ENCODE data around the gene MAPK4.

Gene MAPK4

DNA sequence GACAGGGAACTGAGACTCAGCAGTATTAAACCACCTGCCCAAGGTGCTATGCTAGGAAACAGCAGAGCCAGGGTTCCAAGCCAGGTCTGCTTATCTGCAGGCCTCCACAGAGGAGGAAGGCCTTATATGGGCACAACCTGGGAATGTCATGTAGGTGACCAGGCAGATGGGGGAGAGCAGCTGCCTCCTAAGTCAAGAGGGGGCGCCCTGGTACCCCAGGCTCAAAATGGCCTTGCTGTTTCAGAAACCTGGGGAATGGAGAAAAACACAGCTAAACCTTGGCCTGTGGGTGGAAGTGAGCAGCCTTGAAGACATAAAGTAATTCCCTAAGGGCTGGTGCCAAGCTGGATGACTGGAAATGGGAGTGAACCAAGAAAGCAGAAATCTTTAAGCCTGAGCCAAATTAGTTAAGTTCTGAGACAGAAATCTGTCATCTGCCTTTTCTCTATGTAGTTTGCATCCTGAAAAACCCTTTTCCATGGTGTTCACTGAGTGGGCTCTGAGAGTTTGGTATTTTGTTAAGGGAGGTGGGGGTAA, 79.1 kb downstream of the MAPK4 start:
- no peaks in the 10 kb centered on the region for H3K9me3 ChIP-seq (ENCODE audit: insufficient read depth, low read depth, low read length)
- 74% methylated on average over 1 of the region's 1 CpG for WGBS
- no peak overlapping the region for H3K27ac ChIP-seq (ENCODE audit: low read depth, low read length)
- H3K36me3 ChIP-seq (ENCODE audit: insufficient read depth, low read length), result no peaks in the 10 kb centered on the region
- peaks cover 3% of the 10 kb centered on the region; the same call in 1 of the 2 replicates for H3K4me1 ChIP-seq (ENCODE audit: insufficient read depth, low read length)
- no peak overlapping the region for H3K9ac ChIP-seq (ENCODE audit: low read depth, low read length)
- no peak overlapping the region for H3K4me3 ChIP-seq (ENCODE audit: low read length)
- no peaks in the 10 kb centered on the region for H3K27me3 ChIP-seq (ENCODE audit: insufficient read depth, low read length)

GRCh38 chr18:50639711-50640110, 79.8 kb downstream of the MAPK4 start:
- WGBS, result 98% methylated on average over 4 of the region's 4 CpGs
- no peak overlapping the region for H3K27ac ChIP-seq (ENCODE audit: low read depth, low read length)
- no peak overlapping the region for H3K9ac ChIP-seq (ENCODE audit: low read depth, low read length)
- H3K9me3 ChIP-seq (ENCODE audit: insufficient read depth, low read depth, low read length), result no peaks in the 10 kb centered on the region
- H3K36me3 ChIP-seq (ENCODE audit: insufficient read depth, low read length), result no peaks in the 10 kb centered on the region
- H3K4me1 ChIP-seq (ENCODE audit: insufficient read depth, low read length), result peaks cover 8% of the 10 kb centered on the region; the same call in 1 of the 2 replicates
- no peaks in the 10 kb centered on the region for H3K27me3 ChIP-seq (ENCODE audit: insufficient read depth, low read length)
- H3K4me3 ChIP-seq (ENCODE audit: low read length), result no peak overlapping the region

DNA sequence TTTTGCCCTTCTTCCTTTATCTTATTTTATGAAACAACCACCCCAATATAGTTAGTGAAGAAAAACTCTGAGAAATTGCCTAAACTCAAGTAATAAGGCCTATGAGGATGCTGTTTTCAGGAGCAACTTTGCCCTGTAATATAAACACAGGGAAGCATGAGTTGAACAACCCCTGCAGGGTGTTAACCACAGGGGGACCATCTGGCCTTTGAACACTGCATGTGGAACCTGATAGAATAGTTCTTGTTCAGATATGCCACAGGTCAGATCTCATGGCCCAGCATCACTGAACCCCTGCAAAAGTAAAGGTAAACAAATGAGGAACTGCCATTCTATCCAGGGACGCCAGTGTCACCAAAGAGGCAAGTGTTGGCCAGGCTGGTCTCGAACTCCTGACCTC, 82.6 kb downstream of the MAPK4 start:
- no peaks in the 10 kb centered on the region for H3K27me3 ChIP-seq (ENCODE audit: insufficient read depth, low read length)
- 89% methylated on average over 2 of the region's 2 CpGs for WGBS
- no peak overlapping the region for H3K27ac ChIP-seq (ENCODE audit: low read depth, low read length)

GRCh38 chr18:50644146-50644545, 84.3 kb downstream of the MAPK4 start:
- no peak overlapping the region for H3K9ac ChIP-seq (ENCODE audit: low read depth, low read length)
- 93% methylated on average over 1 of the region's 1 CpG for WGBS
- peaks cover 5% of the 10 kb centered on the region; the same call in 1 of the 2 replicates for H3K4me1 ChIP-seq (ENCODE audit: insufficient read depth, low read length)
- H3K4me3 ChIP-seq (ENCODE audit: low read length), result no peak overlapping the region
- H3K36me3 ChIP-seq (ENCODE audit: insufficient read depth, low read length), result no peaks in the 10 kb centered on the region
- H3K27me3 ChIP-seq (ENCODE audit: insufficient read depth, low read length), result no peaks in the 10 kb centered on the region
- no peaks in the 10 kb centered on the region for H3K9me3 ChIP-seq (ENCODE audit: insufficient read depth, low read depth, low read length)
- no peak overlapping the region for H3K27ac ChIP-seq (ENCODE audit: low read depth, low read length)

More for the DNA sequence above, 82.6 kb downstream of the MAPK4 start:
- no peaks in the 10 kb centered on the region for H3K36me3 ChIP-seq (ENCODE audit: insufficient read depth, low read length)
- no peak overlapping the region for H3K9ac ChIP-seq (ENCODE audit: low read depth, low read length)
- no peak overlapping the region for H3K4me3 ChIP-seq (ENCODE audit: low read length)
- no peaks in the 10 kb centered on the region for H3K9me3 ChIP-seq (ENCODE audit: insufficient read depth, low read depth, low read length)
- peaks cover 8% of the 10 kb centered on the region; the same call in 1 of the 2 replicates for H3K4me1 ChIP-seq (ENCODE audit: insufficient read depth, low read length)

DNA sequence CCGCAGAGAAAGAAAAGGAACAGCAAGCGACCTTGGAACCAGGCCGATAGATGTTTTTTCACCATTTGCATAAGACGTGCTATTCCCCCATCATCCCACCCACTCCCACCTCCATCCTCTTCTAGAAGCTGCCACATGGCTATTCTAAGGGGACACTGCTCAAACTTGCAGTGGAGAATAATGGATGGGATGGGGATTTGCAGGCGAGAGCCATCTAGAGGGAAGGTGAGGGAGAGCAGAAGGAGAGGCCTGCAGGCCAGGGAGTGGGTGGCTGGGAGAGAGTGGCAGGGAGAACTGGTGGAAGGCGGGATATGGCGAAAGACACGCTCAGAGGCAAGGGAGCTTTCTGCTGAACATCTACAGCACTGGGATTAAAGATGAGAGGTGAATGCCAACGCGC, 84.9 kb downstream of the MAPK4 start:
- Histone ChIP-seq H3K4me1 (ENCODE audit: insufficient read depth, low read length) (peaks cover 5% of the 10 kb centered on the region; the same call in 1 of the 2 replicates), H3K9me3 (ENCODE audit: insufficient read depth, low read depth, low read length) (no peaks in the 10 kb centered on the region), H3K4me3 (ENCODE audit: low read length) (no peak overlapping the region), H3K27ac (ENCODE audit: low read depth, low read length) (no peak overlapping the region), H3K27me3 (ENCODE audit: insufficient read depth, low read length) (no peaks in the 10 kb centered on the region), H3K36me3 (ENCODE audit: insufficient read depth, low read length) (no peaks in the 10 kb centered on the region), H3K9ac (ENCODE audit: low read depth, low read length) (no peak overlapping the region)
- 58% methylated on average over 10 of the region's 10 CpGs for WGBS

- Histone ChIP-seq H3K36me3 (ENCODE audit: insufficient read depth, low read length) (no peaks in the 10 kb centered on the region), H3K27ac (ENCODE audit: low read depth, low read length) (no peak overlapping the region), H3K4me1 (ENCODE audit: insufficient read depth, low read length) (peaks cover 5% of the 10 kb centered on the region; the same call in 1 of the 2 replicates), H3K9me3 (ENCODE audit: insufficient read depth, low read depth, low read length) (no peaks in the 10 kb centered on the region), H3K4me3 (ENCODE audit: low read length) (no peak overlapping the region), H3K9ac (ENCODE audit: low read depth, low read length) (no peak overlapping the region), H3K27me3 (ENCODE audit: insufficient read depth, low read length) (no peaks in the 10 kb centered on the region)
- WGBS, result 85% methylated on average over 7 of the region's 7 CpGs
Observed at GRCh38 chr18:50647237-50647636, 87.3 kb downstream of the MAPK4 start.

- H3K27ac ChIP-seq (ENCODE audit: low read depth, low read length), result no peak overlapping the region
- H3K36me3 ChIP-seq (ENCODE audit: insufficient read depth, low read length), result no peaks in the 10 kb centered on the region
- peaks cover 5% of the 10 kb centered on the region; the same call in 1 of the 2 replicates for H3K4me1 ChIP-seq (ENCODE audit: insufficient read depth, low read length)
Observed at GRCh38 chr18:50647792-50648191, 87.9 kb downstream of the MAPK4 start.

GRCh38 chr18:50649821-50650220, 89.9 kb downstream of the MAPK4 start:
- Histone ChIP-seq H3K36me3 (ENCODE audit: insufficient read depth, low read length) (no peaks in the 10 kb centered on the region), H3K27me3 (ENCODE audit: insufficient read depth, low read length) (no peaks in the 10 kb centered on the region), H3K9ac (ENCODE audit: low read depth, low read length) (no peak overlapping the region), H3K4me3 (ENCODE audit: low read length) (no peak overlapping the region), H3K27ac (ENCODE audit: low read depth, low read length) (no peak overlapping the region), H3K4me1 (ENCODE audit: insufficient read depth, low read length) (0 out of 2 replicates have a peak, but pooled peaks cover under 1% of the 10 kb centered on the region), H3K9me3 (ENCODE audit: insufficient read depth, low read depth, low read length) (no peaks in the 10 kb centered on the region)
- 96% methylated on average over 4 of the region's 4 CpGs for WGBS

More at GRCh38 chr18:50647792-50648191, 87.9 kb downstream of the MAPK4 start:
- Histone ChIP-seq H3K9me3 (ENCODE audit: insufficient read depth, low read depth, low read length) (no peaks in the 10 kb centered on the region), H3K27me3 (ENCODE audit: insufficient read depth, low read length) (no peaks in the 10 kb centered on the region), H3K9ac (ENCODE audit: low read depth, low read length) (no peak overlapping the region), H3K4me3 (ENCODE audit: low read length) (no peak overlapping the region)

GRCh38 chr18:50651334-50651733, 91.4 kb downstream of the MAPK4 start:
- H3K4me1 ChIP-seq (ENCODE audit: insufficient read depth, low read length), result 0 out of 2 replicates have a peak, but pooled peaks cover 4% of the 10 kb centered on the region
- no peaks in the 10 kb centered on the region for H3K36me3 ChIP-seq (ENCODE audit: insufficient read depth, low read length)
- H3K27me3 ChIP-seq (ENCODE audit: insufficient read depth, low read length), result no peaks in the 10 kb centered on the region
- no peak overlapping the region for H3K27ac ChIP-seq (ENCODE audit: low read depth, low read length)
- 96% methylated on average over 7 of the region's 7 CpGs for WGBS
- H3K4me3 ChIP-seq (ENCODE audit: low read length), result no peak overlapping the region
- H3K9me3 ChIP-seq (ENCODE audit: insufficient read depth, low read depth, low read length), result no peaks in the 10 kb centered on the region
- H3K9ac ChIP-seq (ENCODE audit: low read depth, low read length), result no peak overlapping the region

DNA sequence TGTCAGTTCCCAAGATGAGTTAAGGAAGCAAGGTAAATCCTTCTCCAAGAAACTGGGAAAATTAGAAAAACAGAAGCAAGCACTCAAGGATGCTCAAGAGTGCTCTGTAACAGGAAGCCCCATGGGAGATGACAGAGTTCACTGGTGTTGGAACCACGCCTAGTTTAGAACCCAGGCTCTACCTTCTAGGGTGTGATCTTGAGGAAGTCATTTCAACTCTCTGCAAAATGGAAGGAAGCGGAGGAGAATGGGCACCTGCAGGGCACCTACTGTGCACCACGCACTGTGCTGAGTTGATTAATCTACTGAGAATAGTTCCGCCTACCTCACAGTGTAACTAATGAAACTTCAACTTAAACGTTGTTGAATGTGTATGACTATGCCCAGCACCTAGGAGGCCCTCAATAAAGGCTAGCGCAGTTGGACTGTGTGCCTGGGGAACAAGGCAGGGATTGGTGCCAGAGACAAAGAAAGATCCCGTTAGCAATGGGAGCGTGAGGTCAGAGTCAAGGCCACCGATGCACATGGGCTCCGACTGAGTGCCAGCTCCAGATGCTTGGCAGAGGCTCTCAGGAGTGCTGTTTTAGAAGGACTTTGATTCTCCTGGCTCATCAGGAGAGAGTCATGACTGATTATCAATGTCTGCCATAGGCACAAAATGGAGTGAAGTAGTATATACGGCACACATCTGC, 93.7 kb downstream of the MAPK4 start:
- WGBS, result 94% methylated on average over 11 of the region's 11 CpGs
- H3K9ac ChIP-seq (ENCODE audit: low read depth, low read length), result no peak overlapping the region
- no peak overlapping the region for H3K27ac ChIP-seq (ENCODE audit: low read depth, low read length)

GRCh38 chr18:50654211-50654610, 94.3 kb downstream of the MAPK4 start:
- 89% methylated on average over 2 of the region's 2 CpGs for WGBS
- no peaks in the 10 kb centered on the region for H3K27me3 ChIP-seq (ENCODE audit: insufficient read depth, low read length)
- no peaks in the 10 kb centered on the region for H3K36me3 ChIP-seq (ENCODE audit: insufficient read depth, low read length)
- no peak overlapping the region for H3K9ac ChIP-seq (ENCODE audit: low read depth, low read length)
- no peak overlapping the region for H3K27ac ChIP-seq (ENCODE audit: low read depth, low read length)
- no peaks in the 10 kb centered on the region for H3K9me3 ChIP-seq (ENCODE audit: insufficient read depth, low read depth, low read length)
- H3K4me1 ChIP-seq (ENCODE audit: insufficient read depth, low read length), result peaks cover 4% of the 10 kb centered on the region; the same call in 1 of the 2 replicates
- H3K4me3 ChIP-seq (ENCODE audit: low read length), result no peak overlapping the region

More for the DNA sequence above, 93.7 kb downstream of the MAPK4 start:
- 0 out of 2 replicates have a peak, but pooled peaks cover 4% of the 10 kb centered on the region for H3K4me1 ChIP-seq (ENCODE audit: insufficient read depth, low read length)
- no peaks in the 10 kb centered on the region for H3K9me3 ChIP-seq (ENCODE audit: insufficient read depth, low read depth, low read length)
- no peaks in the 10 kb centered on the region for H3K36me3 ChIP-seq (ENCODE audit: insufficient read depth, low read length)
- H3K4me3 ChIP-seq (ENCODE audit: low read length), result no peak overlapping the region
- H3K27me3 ChIP-seq (ENCODE audit: insufficient read depth, low read length), result no peaks in the 10 kb centered on the region

All from HUES64 (cell line).